HepG2 (cell line): Measurements from ENCODE around the gene OR10A3. TPM values are rescaled to one million over a fixed set of nuclear protein-coding genes. Genes with fewer than 3 reads are reported as not detected.

Experiments used
- ATAC-seq: fragments of 200-7000 bp; cut with Tn5 transposase; 3 replicates; pipeline ENCODE4 v1.9.1; 2020; ENCODE audit warnings: mild to moderate bottlenecking, moderate library complexity
- BruUV-seq: library from RNA; stranded (reverse); fragments of 400-500 nt; replicated peaks from 2 replicates; lab custom pipeline; 2021; lab: Mats Ljungman, UMichigan
- CTCF ChIA-PET: fragments of 300-600 bp; formaldehyde crosslinking; extraction: SDS; loops from one replicate; lab custom pipeline; 2021; ENCODE audit warnings: low total read pairs, inconsistent platforms, low intra/inter-chr PET ratio; lab: Yijun Ruan, JAX
- POLR2A ChIA-PET: fragments of 350-600 bp; sonication (Branson Sonifier 250); formaldehyde crosslinking; loops from one replicate; lab custom pipeline; 2020; ENCODE audit warnings: antibody characterized with exemption, inconsistent platforms; lab: Yijun Ruan, JAX
- DNase-seq: peaks from one replicate; pipeline ENCODE4 v3.0.0-alpha.2; 2015; ENCODE audit warnings: low spot score
- FAIRE-seq: peaks from 3 replicates; lab custom pipeline; 2011; peaks lifted over from hg19 to GRCh38; lab: Jason Lieb, UNC
- H2AFZ ChIP-seq: one replicate; pipeline ENCODE4 v1.6.1; 2011; ENCODE audit warnings: low read length, inconsistent platforms
- H3K27ac ChIP-seq: fragments of 300-600 bp; 3 replicates; pipeline ENCODE4 v1.8.0; 2011; ENCODE audit warnings: mixed run types, mild to moderate bottlenecking, mixed read lengths, low read length, inconsistent platforms; ENCODE audit not compliant: insufficient read depth; ENCODE audit errors: extremely low read length
- H3K27me3 ChIP-seq, 2 experiments: fragments of 200-600 bp in 1 of 2; 2 replicates in 1 of 2; 3 replicates in 1 of 2; pipeline versions ENCODE4 v1.6.0 to v1.8.0; 2011; ENCODE audit warnings: low read length in 2 of 2, mild to moderate bottlenecking in 2 of 2, moderate library complexity in 2 of 2, inconsistent platforms in 1 of 2; ENCODE audit not compliant: insufficient read depth in 2 of 2, control insufficient read depth in 1 of 2
- H3K36me3 ChIP-seq, 2 experiments: fragments of 200-600 bp in 1 of 2; replicated peaks in 1 of 2; 2 replicates in 1 of 2; 3 replicates in 1 of 2; pipeline versions ENCODE4 v1.5.1 to v1.8.0; 2011; ENCODE audit warnings: low read length in 2 of 2, inconsistent platforms in 1 of 2; ENCODE audit not compliant: insufficient read depth in 2 of 2, control insufficient read depth in 1 of 2
- H3K4me1 ChIP-seq: 2 replicates; pipeline ENCODE4 v1.5.1; 2012; ENCODE audit warnings: low read length, inconsistent platforms; ENCODE audit not compliant: insufficient read depth
- H3K4me2 ChIP-seq: 2 replicates; pipeline ENCODE4 v1.6.0; 2011; ENCODE audit warnings: low read depth, low read length, inconsistent platforms
- H3K4me3 ChIP-seq, 3 experiments: fragments of 200-600 bp in 1 of 3; sonication (generic), shearing (Covaris generic) in 1 of 3; replicated peaks in 1 of 3; 2 replicates each; pipeline ENCODE4 v1.5.1; 2011 to 2016; ENCODE audit warnings: low read length in 3 of 3, inconsistent platforms in 2 of 3, low read depth in 2 of 3, mild to moderate bottlenecking in 2 of 3, control low read depth in 1 of 3, mixed read lengths in 1 of 3; ENCODE audit not compliant: insufficient read depth in 1 of 3
- H3K79me2 ChIP-seq: one replicate; pipeline ENCODE4 v1.6.1; 2011; ENCODE audit warnings: low read length, inconsistent platforms; ENCODE audit not compliant: insufficient read depth
- H3K9ac ChIP-seq: 2 replicates; pipeline ENCODE4 v1.6.0; 2011; ENCODE audit warnings: mild to moderate bottlenecking, low read depth, low read length, inconsistent platforms; ENCODE audit not compliant: insufficient read depth
- H3K9me3 ChIP-seq: 2 replicates; pipeline ENCODE4 v1.5.1; 2012; ENCODE audit warnings: mild to moderate bottlenecking, low read length
- H4K20me1 ChIP-seq: 2 replicates; pipeline ENCODE4 v1.6.0; 2011; ENCODE audit warnings: inconsistent platforms, mild to moderate bottlenecking, low read length, moderate library complexity; ENCODE audit not compliant: insufficient read depth
- DNMT1 ChIP-seq: sonication (generic); formaldehyde crosslinking; IDR thresholded peaks from 2 replicates; pipeline ENCODE4 v1.5.1; 2020; ENCODE audit warnings: mild to moderate bottlenecking, missing genetic modification reagents
- EEA1 ChIP-seq: sonication (generic); formaldehyde crosslinking; IDR thresholded peaks from 2 replicates; pipeline ENCODE4 v1.5.1; 2020; ENCODE audit warnings: mild to moderate bottlenecking, missing genetic modification reagents, borderline replicate concordance
- EZH2 ChIP-seq: conservative IDR thresholded peaks from 2 replicates; pipeline ENCODE4 v1.6.1; 2012; ENCODE audit warnings: mild to moderate bottlenecking, low read depth, low read length, moderate library complexity
- FOXC1 ChIP-seq: sonication (generic); formaldehyde crosslinking; IDR thresholded peaks from 2 replicates; pipeline ENCODE4 v1.8.0; 2022; ENCODE audit warnings: mild to moderate bottlenecking, missing genetic modification reagents, borderline replicate concordance
- KMT2B ChIP-seq: IDR thresholded peaks from 2 replicates; pipeline ENCODE4 v1.6.1; 2016; ENCODE audit warnings: missing genetic modification reagents, missing compliant biosample characterization
- PAWR ChIP-seq: sonication (generic); formaldehyde crosslinking; IDR thresholded peaks from 2 replicates; pipeline ENCODE4 v1.4.0; 2020; ENCODE audit warnings: missing genetic modification reagents, mild to moderate bottlenecking, borderline replicate concordance
- SALL2 ChIP-seq: sonication (generic); formaldehyde crosslinking; IDR thresholded peaks from 2 replicates; pipeline ENCODE4 v1.8.1; 2023; ENCODE audit warnings: mild to moderate bottlenecking, missing genetic modification reagents, inconsistent platforms
- SMYD3 ChIP-seq: sonication (generic); formaldehyde crosslinking; IDR thresholded peaks from 2 replicates; pipeline ENCODE4 v1.8.1; 2023; ENCODE audit warnings: mild to moderate bottlenecking, missing genetic modification reagents
- SNAPC2 ChIP-seq: sonication (generic); formaldehyde crosslinking; IDR thresholded peaks from 2 replicates; pipeline ENCODE4 v1.8.1; 2022; ENCODE audit warnings: mild to moderate bottlenecking, missing genetic modification reagents
- SP140L ChIP-seq: sonication (generic); formaldehyde crosslinking; IDR thresholded peaks from 2 replicates; pipeline ENCODE4 v1.4.0; 2020; ENCODE audit warnings: missing genetic modification reagents, borderline replicate concordance
- TBP ChIP-seq: sonication (generic); formaldehyde crosslinking; IDR thresholded peaks from 2 replicates; pipeline ENCODE4 v1.5.0; 2020; ENCODE audit warnings: missing genetic modification reagents
- ZFP90 ChIP-seq: sonication (generic); formaldehyde crosslinking; IDR thresholded peaks from 2 replicates; pipeline ENCODE4 v1.8.0; 2022; ENCODE audit warnings: missing genetic modification reagents, mild to moderate bottlenecking, inconsistent platforms, borderline replicate concordance
- ZNF136 ChIP-seq: sonication (generic); formaldehyde crosslinking; IDR thresholded peaks from 2 replicates; pipeline ENCODE4 v1.8.1; 2022; ENCODE audit warnings: low read depth, mild to moderate bottlenecking, moderate library complexity, missing genetic modification reagents
- ZNF20 ChIP-seq: sonication (generic); formaldehyde crosslinking; IDR thresholded peaks from 2 replicates; pipeline ENCODE4 v1.4.0; 2020; ENCODE audit warnings: mild to moderate bottlenecking, moderate library complexity, missing genetic modification reagents
- ZNF263 ChIP-seq: sonication (generic); formaldehyde crosslinking; IDR thresholded peaks from 2 replicates; pipeline ENCODE4 v1.4.0; 2020; ENCODE audit warnings: missing genetic modification reagents
- ZSCAN9 ChIP-seq: IDR thresholded peaks from 2 replicates; pipeline ENCODE4 v1.6.1; 2016; ENCODE audit warnings: borderline replicate concordance
- WGBS: methylation state at CpG from one replicate; pipeline ENCODE4 v1.1.6; 2017; ENCODE audit warnings: low lambda C conversion rate; 5-methylcytosine and 5-hydroxymethylcytosine counted together
- in situ Hi-C: cut with HindIII; loops from 2 replicates; pipeline ENCODE4 v1.10.0; 2017; ENCODE audit warnings: low pct_unique_long_range_greater_than_20kb; ENCODE audit not compliant: extremely low pct_ligation_motif_present
- intact Hi-C: fragments of 100-400 bp; cut with micrococcal nuclease; formaldehyde crosslinking; loops from one replicate; pipeline ENCODE4 v1.10.0; 2022; ENCODE audit not compliant: unreplicated experiment
- polyA plus RNA-seq, 8 experiments: library from polyadenylated mRNA; depleted of rRNA in 3 of 8; stranded (reverse) in 7 of 8; unstranded in 1 of 8; fragments of >200 nt; fragmentation: Illumina TruSeq in 4 of 8; extraction: Trizol in 4 of 8; gene quantifications; 2 replicates each; pipeline versions ENCODE4 v1.2.1 to v1.2.3, GENCODE V29; 2011 to 2016; ENCODE audit warnings: low read depth in 4 of 8, missing spikeins in 1 of 8, mixed read lengths in 1 of 8; ENCODE audit not compliant: insufficient read depth in 1 of 8
- total RNA-seq, 5 experiments: library from RNA; depleted of rRNA; stranded (reverse); fragments of >200 nt; fragmentation: Illumina TruSeq; extraction: Trizol; gene quantifications; 2 replicates each; pipeline ENCODE4 v1.2.3, GENCODE V29; 2016; ENCODE audit warnings: low read depth in 1 of 5
- TF ChIP-seq, protein P1 (sequence below): sonication (generic); formaldehyde crosslinking; conservative IDR thresholded peaks from 2 replicates; pipeline ENCODE4 v1.8.0; 2022; ENCODE audit warnings: mild to moderate bottlenecking, moderate library complexity, missing genetic modification reagents

The OR10A3 gene
- total and polyA plus RNA-seq, 2 of the 13 experiments (the other 11 are each of a cell fraction or from before 2014, with no cell fraction given), result not detected

DNA sequence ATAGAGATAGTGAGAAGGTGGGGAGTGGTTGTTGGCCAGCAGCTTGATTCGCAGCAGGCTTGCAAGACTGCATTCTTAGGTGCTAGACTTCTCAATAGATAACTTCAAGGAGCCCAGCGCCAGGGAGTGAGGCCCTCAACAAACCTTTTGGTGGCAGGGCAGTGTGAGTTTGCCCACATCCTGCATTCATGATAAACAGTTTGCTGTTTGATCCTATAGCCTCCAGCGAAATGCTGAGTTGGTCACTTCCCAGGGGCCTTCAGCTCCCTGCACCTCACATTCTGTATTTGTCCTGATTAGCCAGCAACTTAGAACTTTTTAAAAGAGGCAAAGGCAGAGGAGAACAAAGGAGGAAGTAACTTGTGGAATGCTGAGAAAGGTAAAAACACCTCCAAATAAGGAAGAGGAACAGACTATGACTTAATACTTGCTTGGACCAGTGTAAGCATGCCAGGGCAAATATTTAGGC is 35.5 kb downstream of the OR10A3 start:
- BruUV-seq, result no TSS peak
- TF ChIP-seq ZNF136 (CRISPR knock-in tag) (no peak), ZSCAN9 (no peak), SNAPC2 (CRISPR knock-in tag) (no peak), EZH2 (no peak), ZNF20 (no peak), TBP (no peak), FOXC1 (no peak), SMYD3 (CRISPR knock-in tag) (no peak), KMT2B (CRISPR knock-in tag) (no peak), ZNF263 (no peak), SALL2 (CRISPR knock-in tag) (no peak), EEA1 (CRISPR knock-in tag) (no peak), PAWR (CRISPR knock-in tag) (no peak), ZFP90 (no peak), SP140L (CRISPR knock-in tag) (no peak), DNMT1 (CRISPR knock-in tag) (no peak)
- TF ChIP-seq, protein P1, sequence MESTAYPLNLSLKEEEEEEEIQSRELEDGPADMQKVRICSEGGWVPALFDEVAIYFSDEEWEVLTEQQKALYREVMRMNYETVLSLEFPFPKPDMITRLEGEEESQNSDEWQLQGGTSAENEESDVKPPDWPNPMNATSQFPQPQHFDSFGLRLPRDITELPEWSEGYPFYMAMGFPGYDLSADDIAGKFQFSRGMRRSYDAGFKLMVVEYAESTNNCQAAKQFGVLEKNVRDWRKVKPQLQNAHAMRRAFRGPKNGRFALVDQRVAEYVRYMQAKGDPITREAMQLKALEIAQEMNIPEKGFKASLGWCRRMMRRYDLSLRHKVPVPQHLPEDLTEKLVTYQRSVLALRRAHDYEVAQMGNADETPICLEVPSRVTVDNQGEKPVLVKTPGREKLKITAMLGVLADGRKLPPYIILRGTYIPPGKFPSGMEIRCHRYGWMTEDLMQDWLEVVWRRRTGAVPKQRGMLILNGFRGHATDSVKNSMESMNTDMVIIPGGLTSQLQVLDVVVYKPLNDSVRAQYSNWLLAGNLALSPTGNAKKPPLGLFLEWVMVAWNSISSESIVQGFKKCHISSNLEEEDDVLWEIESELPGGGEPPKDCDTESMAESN (CRISPR knock-in tag), result no peak
- TF ChIP-seq, all 625 proteins: peak for 0
- CTCF ChIA-PET, result no interaction called here
- Histone ChIP-seq H3K4me1 (no peaks in the 10 kb centered on the region), H3K79me2 (no peaks in the 10 kb centered on the region), H3K27ac (no peak overlapping the region), H3K27me3 (peaks cover 0 to 3% of the 10 kb centered on the region in 2 experiments; a peak in 2 of 5 replicates), H3K9me3 (no peaks in the 10 kb centered on the region), H3K9ac (no peak overlapping the region), H2AFZ (no peak overlapping the region), H3K4me3 (no peak overlapping the region), H3K36me3 (no peaks in the 10 kb centered on the region), H3K4me2 (no peak overlapping the region), H4K20me1 (no peaks in the 10 kb centered on the region)
- in situ Hi-C loops (no loop called here), intact Hi-C loops (no loop called here)
- 7% methylated on average over 3 of the region's 3 CpGs for WGBS
- ATAC-seq (no peak), FAIRE-seq (no peak), DNase-seq (no peak)
- POLR2A ChIA-PET, result no interaction called here
